GM18870 (cell line): ENCODE measurements around the gene P2RY8.
A peak's percentile ranks its signal among the peaks of the same experiment; 100 is the strongest.
"Not testable (repeated sequence)": the region's sequence is repeated elsewhere in the genome, so short reads cannot be mapped to it uniquely, and the experiment has no call there.

ENCODE experiments used
- ATAC-seq: cut with Tn5 transposase; IDR thresholded peaks from one replicate; pipeline ENCODE4 v1.9.1; 2021; ENCODE audit warnings: moderate library complexity; ENCODE audit not compliant: unreplicated experiment

Gene P2RY8

GRCh38 chrX:1466232-1466661 is 70.7 kb downstream of the P2RY8 start:
- ATAC-seq: no peak

- no peak for ATAC-seq
Measured at GRCh38 chrX:1465286-1466231, 71.4 kb downstream of the P2RY8 start.

GRCh38 chrX:1464971-1465285 is 72.1 kb downstream of the P2RY8 start:
- ATAC-seq: no peak

- no peak for ATAC-seq
Measured at GRCh38 chrX:1464041-1464970, 72.7 kb downstream of the P2RY8 start.

GRCh38 chrX:1463581-1463980 is 73.4 kb downstream of the P2RY8 start:
- no peak for ATAC-seq

- no peak for ATAC-seq
Measured at GRCh38 chrX:1462596-1463251, 74.3 kb downstream of the P2RY8 start.

GRCh38 chrX:1462110-1462509 is 74.9 kb downstream of the P2RY8 start:
- no peak for ATAC-seq

- ATAC-seq: no peak
Measured at GRCh38 chrX:1455948-1456280, 81.1 kb downstream of the P2RY8 start.

- ATAC-seq: peak; percentile 50
Measured at GRCh38 chrX:1453951-1454785, 82.8 kb downstream of the P2RY8 start.

GRCh38 chrX:1453395-1453783 is 83.6 kb downstream of the P2RY8 start:
- no peak for ATAC-seq

GRCh38 chrX:1452516-1453394 is 84.2 kb downstream of the P2RY8 start, which contains the start of gene ASMTL:
TSS of gene ASMTL (minus strand) at chrX:1452909. CDS start at chrX:1452840, 69 bp downstream.
- ATAC-seq: peak; percentile 56

- no peak for ATAC-seq
Measured at GRCh38 chrX:1451661-1452515, 85.1 kb downstream of the P2RY8 start.

- ATAC-seq: no peak
Measured at GRCh38 chrX:1451251-1451660, 85.7 kb downstream of the P2RY8 start.

- no peak for ATAC-seq
Measured at GRCh38 chrX:1450361-1451161, 86.4 kb downstream of the P2RY8 start.

GRCh38 chrX:1449823-1450149 is 87.2 kb downstream of the P2RY8 start:
- no peak for ATAC-seq

GRCh38 chrX:1449036-1449822 is 87.8 kb downstream of the P2RY8 start:
- no peak for ATAC-seq

GRCh38 chrX:1448573-1449001 is 88.4 kb downstream of the P2RY8 start:
- not testable (repeated sequence) for ATAC-seq
